Smooth muscle cell of trachea (primary cell): ENCODE measurements around the gene MITD1. TPM values are rescaled to one million over a fixed set of nuclear protein-coding genes. Genes with fewer than 3 reads are reported as not detected.

Experiments
- total RNA-seq: library from RNA; depleted of rRNA; stranded (reverse); fragments of >200 nt; gene quantifications from 2 replicates; pipeline ENCODE4 v1.2.1, GENCODE V29; 2014

Gene MITD1
- 19.4 and 35.6 TPM in 2 replicates for total RNA-seq

GRCh38 chr2:99180755-99181623, at the start of gene MITD1, which contains the start of gene MRPL30:
TSS of gene MITD1 (minus strand) at chr2:99181058. CDS start at chr2:99180981, 77 bp downstream.
TSS of gene MRPL30 (plus strand) at chr2:99181184. CDS start at chr2:99186204, 5,020 bp downstream.

GRCh38 chr2:99154643-99155536, 26.0 kb downstream of the MITD1 start, which contains the start of the genes LIPT1 and TSGA10:
TSS of gene LIPT1 (plus strand) at chr2:99154967. CDS start at chr2:99161958, 6,991 bp downstream.
TSS of gene TSGA10 (minus strand) at chr2:99154942. CDS start at chr2:99109439, 45,503 bp downstream.

GRCh38 chr2:99141110-99142108, 39.4 kb downstream of the MITD1 start, which contains the start of gene C2orf15:
TSS of gene C2orf15 (plus strand) at chr2:99141707. CDS start at chr2:99150559, 8,852 bp downstream.

Other genes starting within 250 kb of the MITD1 start
- under 0.01 TPM in 1 of 2 replicates, not detected in the other for gene CRACDL, start 244.8 kb downstream of the MITD1 start, total RNA-seq
- gene C2orf15, start 39.4 kb downstream of the MITD1 start, total RNA-seq: not detected in 2 replicates
- gene TSGA10, start 26.1 kb downstream of the MITD1 start, total RNA-seq: 2.0 and 7.6 TPM in 2 replicates
- gene LIPT1, start 26.1 kb downstream of the MITD1 start, total RNA-seq: 4.6 and 4.8 TPM in 2 replicates
- gene MRPL30, start 126 bp upstream of the MITD1 start, total RNA-seq: 38.4 and 40.4 TPM in 2 replicates
- gene LYG2, start 74.6 kb upstream of the MITD1 start, total RNA-seq: not detected in 2 replicates
- gene LYG1, start 120.1 kb upstream of the MITD1 start, total RNA-seq: 0.17 and 0.73 TPM in 2 replicates
- gene TXNDC9, start 155.3 kb upstream of the MITD1 start, total RNA-seq: 48.0 and 90.6 TPM in 2 replicates
- 25.0 and 31.6 TPM in 2 replicates for gene EIF5B, start 156.3 kb upstream of the MITD1 start, total RNA-seq